Tibial artery (tissue), 4 donors: ENCODE data around the gene IRAK3.
"Not testable (repeated sequence)": the region's sequence is repeated elsewhere in the genome, so short reads cannot be mapped to it uniquely, and the experiment has no call there.

Experiments
- DNase-seq, 2 donors: peaks; one replicate each; pipeline ENCODE4 v3.0.0-alpha.2; 2019
- H3K27ac ChIP-seq, 2 donors: fragments of 200-600 bp; sonication (generic) in 1 of 2; 1 replicate in 1 of 2; 2 replicates in 1 of 2; pipeline ENCODE4 v1.5.1; 2018 to 2019; ENCODE audit warnings: mild to moderate bottlenecking in 1 of 2
- H3K27me3 ChIP-seq, 2 donors: fragments of 200-600 bp; sonication (generic) in 1 of 2; one replicate each; pipeline versions ENCODE4 v1.5.1 to v1.6.0; 2016 to 2019
- H3K36me3 ChIP-seq, 3 donors: fragments of 200-600 bp; sonication (generic) in 2 of 3; one replicate each; pipeline ENCODE4 v1.5.1; 2016 to 2019; ENCODE audit warnings: mild to moderate bottlenecking in 2 of 3
- H3K4me1 ChIP-seq, 4 donors: fragments of 200-600 bp; sonication (generic) in 2 of 4; 1 replicate in 3 of 4; 2 replicates in 1 of 4; pipeline ENCODE4 v1.5.1; 2016 to 2019
- H3K4me3 ChIP-seq, 2 donors: fragments of 200-600 bp; sonication (generic) in 1 of 2; 1 replicate in 1 of 2; 2 replicates in 1 of 2; pipeline ENCODE4 v1.5.1; 2018 to 2019; ENCODE audit warnings: mild to moderate bottlenecking in 2 of 2
- H3K9me3 ChIP-seq, 3 donors: fragments of 200-600 bp; sonication (generic) in 1 of 3; one replicate each; pipeline ENCODE4 v1.5.1; 2016 to 2019
- intact Hi-C: fragments of 100-400 bp; cut with DNase I; formaldehyde crosslinking; loops from one replicate; pipeline ENCODE4 v1.15.0; 2023; ENCODE audit warnings: low total_unique reads
- TF ChIP-seq, protein P1 (sequence below), 2 experiments: fragments of 200-600 bp in 1 of 2; fragments of 450-650 bp in 1 of 2; IDR thresholded peaks; one replicate each; pipeline ENCODE4 v1.5.1; 2017 to 2019; ENCODE audit warnings: antibody characterized with exemption in 2 of 2, mild to moderate bottlenecking in 1 of 2, moderate library complexity in 1 of 2

Gene IRAK3

DNA sequence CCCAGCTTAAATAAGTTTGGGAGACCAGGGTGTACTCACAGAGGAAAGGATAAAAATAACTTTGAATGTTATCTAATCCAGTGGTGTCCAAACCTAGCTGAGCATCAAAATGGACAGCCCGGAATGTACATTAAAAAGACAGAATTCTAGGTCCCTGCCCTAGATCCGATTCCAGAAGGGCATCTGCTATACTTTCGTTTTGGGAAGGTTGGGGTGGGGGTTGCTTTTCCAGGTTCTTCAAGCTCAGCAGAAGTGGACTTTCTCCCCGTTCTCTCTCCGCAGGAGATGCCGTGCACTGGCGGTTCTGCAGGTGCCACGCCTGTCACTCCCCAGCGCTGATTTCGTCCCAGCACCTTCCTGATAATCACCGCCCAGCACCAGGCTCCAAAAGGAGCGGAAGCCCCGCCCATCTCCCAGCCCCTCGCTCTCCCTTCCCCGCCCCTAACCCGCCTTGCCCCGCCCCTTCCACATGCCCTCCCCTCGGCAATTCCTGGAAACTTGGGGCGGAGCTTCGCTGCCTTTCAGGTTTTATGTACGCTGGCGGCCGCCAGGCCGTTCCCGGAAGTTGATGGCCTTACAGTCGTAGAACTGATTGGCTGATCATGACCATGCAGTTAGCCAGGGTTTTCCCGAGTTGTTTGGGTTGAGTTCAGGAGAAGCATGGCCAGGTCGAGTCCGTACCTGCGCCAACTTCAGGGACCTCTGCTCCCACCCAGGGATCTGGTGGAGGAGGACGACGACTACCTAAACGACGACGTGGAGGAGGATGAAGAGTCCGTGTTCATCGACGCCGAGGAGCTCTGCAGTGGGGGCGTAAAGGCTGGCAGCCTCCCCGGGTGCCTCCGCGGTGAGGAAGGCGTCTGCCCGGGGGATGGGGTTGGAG lies 113.2 kb downstream of the IRAK3 start, which contains the start of gene HELB:
HELB (plus strand) TSS at position 550 of the 883 bp plus-strand sequence; CDS start at position 661, 111 bp downstream.
- peak; percentile 98 for DNase-seq
- peak within 1 kb of the TSS; percentile 59 to 61 for H3K4me3 ChIP-seq
- H3K9me3 ChIP-seq = no peaks in the 10 kb centered on the region
- TF ChIP-seq, protein P1, sequence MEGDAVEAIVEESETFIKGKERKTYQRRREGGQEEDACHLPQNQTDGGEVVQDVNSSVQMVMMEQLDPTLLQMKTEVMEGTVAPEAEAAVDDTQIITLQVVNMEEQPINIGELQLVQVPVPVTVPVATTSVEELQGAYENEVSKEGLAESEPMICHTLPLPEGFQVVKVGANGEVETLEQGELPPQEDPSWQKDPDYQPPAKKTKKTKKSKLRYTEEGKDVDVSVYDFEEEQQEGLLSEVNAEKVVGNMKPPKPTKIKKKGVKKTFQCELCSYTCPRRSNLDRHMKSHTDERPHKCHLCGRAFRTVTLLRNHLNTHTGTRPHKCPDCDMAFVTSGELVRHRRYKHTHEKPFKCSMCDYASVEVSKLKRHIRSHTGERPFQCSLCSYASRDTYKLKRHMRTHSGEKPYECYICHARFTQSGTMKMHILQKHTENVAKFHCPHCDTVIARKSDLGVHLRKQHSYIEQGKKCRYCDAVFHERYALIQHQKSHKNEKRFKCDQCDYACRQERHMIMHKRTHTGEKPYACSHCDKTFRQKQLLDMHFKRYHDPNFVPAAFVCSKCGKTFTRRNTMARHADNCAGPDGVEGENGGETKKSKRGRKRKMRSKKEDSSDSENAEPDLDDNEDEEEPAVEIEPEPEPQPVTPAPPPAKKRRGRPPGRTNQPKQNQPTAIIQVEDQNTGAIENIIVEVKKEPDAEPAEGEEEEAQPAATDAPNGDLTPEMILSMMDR (IDR thresholded peaks at IDR 0.05) = no peak
- peaks cover 0 to 10% (median 5%) of the 10 kb centered on the region in 4 donors for H3K4me1 ChIP-seq
- intact Hi-C loops = no loop called here
- H3K27me3 ChIP-seq = no peaks in the 10 kb centered on the region
- H3K27ac ChIP-seq = peak within 1 kb of the TSS; percentile 39 to 68
- H3K36me3 ChIP-seq = no peaks in the 10 kb centered on the region

DNA sequence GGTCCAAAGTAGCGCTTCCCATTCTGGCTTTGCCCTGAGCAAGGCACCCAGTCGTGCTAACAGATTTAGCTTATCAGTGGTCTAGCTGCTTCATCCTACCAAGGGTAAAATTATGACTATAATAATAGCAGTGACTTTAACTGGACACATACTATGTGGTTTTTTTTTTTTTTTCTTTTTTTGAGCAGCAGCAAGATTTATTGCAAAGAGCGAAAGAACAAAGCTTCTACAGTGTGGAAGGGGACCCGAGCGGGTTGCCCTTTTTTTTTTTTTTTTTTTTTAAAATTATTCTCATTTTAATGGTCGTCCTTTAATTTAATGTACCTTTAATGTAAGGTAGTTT lies 113.8 kb downstream of the IRAK3 start:
- H3K4me1 ChIP-seq = peaks cover 0 to 10% (median 5%) of the 10 kb centered on the region in 4 donors
- intact Hi-C loops = no loop called here
- H3K27me3 ChIP-seq = no peaks in the 10 kb centered on the region
- peak overlapping the region; percentile 39 to 68 for H3K27ac ChIP-seq
- no peaks in the 10 kb centered on the region for H3K36me3 ChIP-seq
- DNase-seq = no peak
- TF ChIP-seq, protein P1 (IDR thresholded peaks at IDR 0.05) = no peak
- peak overlapping the region; percentile 59 to 61 for H3K4me3 ChIP-seq
- H3K9me3 ChIP-seq = no peaks in the 10 kb centered on the region

DNA sequence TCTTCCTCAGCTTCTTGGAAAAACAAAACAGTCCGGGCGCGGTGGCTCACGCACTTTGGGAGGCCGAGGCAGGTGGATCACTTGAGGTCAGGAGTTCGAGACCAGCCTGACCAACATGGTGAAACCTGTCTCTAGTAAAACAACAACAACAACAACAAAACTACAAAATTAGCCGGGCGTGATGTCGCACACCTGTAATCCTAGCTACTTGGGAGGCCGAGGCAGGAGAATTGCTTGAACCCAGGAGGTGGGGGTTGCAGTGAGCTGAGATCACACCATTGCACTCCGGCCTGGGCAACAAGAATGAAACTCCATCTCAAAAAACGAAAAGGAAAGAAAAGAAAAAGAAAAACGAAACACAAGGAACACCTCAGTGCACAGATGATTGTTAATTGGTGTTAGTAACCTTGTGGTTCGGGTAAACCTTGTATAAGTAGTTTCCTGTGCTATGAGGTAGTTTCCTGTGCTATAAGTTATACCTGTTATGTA lies 114.3 kb downstream of the IRAK3 start:
- H3K36me3 ChIP-seq, intact Hi-C loops, H3K27me3 ChIP-seq, H3K9me3 ChIP-seq, DNase-seq: not testable (repeated sequence)
- Histone ChIP-seq H3K4me1 (peaks cover 0 to 10% (median 5%) of the 10 kb centered on the region in 4 donors), H3K27ac (peak overlapping the region in 1 of 2 donors; percentile 68), H3K4me3 (peak overlapping the region; percentile 59 to 61)
